Measurements from ENCODE around the gene RNASEH2C. TPM values are rescaled to one million over a fixed set of nuclear protein-coding genes. Genes with fewer than 3 reads are reported as not detected.

Gene RNASEH2C
- total RNA-seq, 2 experiments from 2014 or later: 101 to 109 TPM

- no peak overlapping the region for H3K4me3 Mint-ChIP-seq
- no peaks in the 10 kb centered on the region for H3K9me3 Mint-ChIP-seq
- DNase-seq: no peak
- no peak for TF ChIP-seq CTCF (IDR thresholded peaks at IDR 0.05)
- CTCF ChIA-PET: interaction anchor here (1.4 to 3.1 kb wide), 5 partner anchors 16 to 90 kb away, joined by 5 to 14 read pairs (median 8); partner anchors contain the start of gene KAT5
- H3K27me3 Mint-ChIP-seq: peaks cover 7% of the 10 kb centered on the region
- H3K27ac Mint-ChIP-seq: no peak overlapping the region
- intact Hi-C loops (cut with micrococcal nuclease): no loop called here
- POLR2A ChIA-PET: interaction anchor here (0.7 to 2.4 kb wide), 4 partner anchors 8 to 125 kb away, joined by 3 to 10 read pairs (median 4); partner anchors contain the start of gene KAT5
- no peaks in the 10 kb centered on the region for H3K4me1 Mint-ChIP-seq (ENCODE audit: low read depth)
- no peak for ATAC-seq
- no peaks in the 10 kb centered on the region for H3K36me3 Mint-ChIP-seq (ENCODE audit: low read depth)
These were observed 7.3 kb upstream of the RNASEH2C start for GRCh38 chr11:65727865-65728264.

- Mint-ChIP-seq H3K4me3 (no peak overlapping the region), H3K27ac (no peak overlapping the region), H3K4me1 (ENCODE audit: low read depth) (no peaks in the 10 kb centered on the region), H3K9me3 (no peaks in the 10 kb centered on the region), H3K27me3 (peaks cover 1% of the 10 kb centered on the region), H3K36me3 (ENCODE audit: low read depth) (no peaks in the 10 kb centered on the region)
- intact Hi-C loops (cut with micrococcal nuclease): no loop called here
- CTCF ChIA-PET: interaction anchor here (1.0 to 3.1 kb wide), 6 partner anchors 15 to 91 kb away, joined by 3 to 14 read pairs (median 7); partner anchors contain the start of gene KAT5
- no peak for TF ChIP-seq CTCF (IDR thresholded peaks at IDR 0.05)
- DNase-seq: no peak
- ATAC-seq: no peak
- POLR2A ChIA-PET: interaction anchor here (0.6 to 2.4 kb wide), 3 partner anchors 12 to 643 kb away, joined by 3 to 10 read pairs (median 4); partner anchors contain the start of genes CDCA5 and KAT5
These were observed 6.1 kb upstream of the RNASEH2C start for GRCh38 chr11:65726660-65727059.

GRCh38 chr11:65722261-65722660 is 1.7 kb upstream of the RNASEH2C start:
- no peak for DNase-seq
- ChIA-PET CTCF (interaction anchor here (0.6 to 5.4 kb wide), 8 partner anchors 11 to 288 kb away, joined by 3 to 36 read pairs (median 4); partner anchors contain the start of gene KAT5), POLR2A (interaction anchor here (1.0 to 4.2 kb wide), 3 partner anchors 9 to 54 kb away, joined by 3 to 22 read pairs (median 4); partner anchors contain the start of gene KAT5)
- no peak for ATAC-seq
- no peak for TF ChIP-seq CTCF (IDR thresholded peaks at IDR 0.05)
- Mint-ChIP-seq H3K4me1 (ENCODE audit: low read depth) (peaks cover 22% of the 10 kb centered on the region), H3K27ac (no peak overlapping the region), H3K9me3 (no peaks in the 10 kb centered on the region), H3K4me3 (no peak overlapping the region), H3K27me3 (no peaks in the 10 kb centered on the region), H3K36me3 (ENCODE audit: low read depth) (peaks cover 31% of the 10 kb centered on the region)
- intact Hi-C loops (cut with micrococcal nuclease): no loop called here

GRCh38 chr11:65719871-65720210 is 757 bp downstream of the RNASEH2C start:
- H3K27me3 Mint-ChIP-seq: no peaks in the 10 kb centered on the region

More at GRCh38 chr11:65719871-65720210, 757 bp downstream of the RNASEH2C start:
- ChIA-PET POLR2A (interaction anchor here (0.7 to 4.2 kb wide), 20 partner anchors 8 to 169 kb away, joined by 3 to 22 read pairs (median 3); partner anchors contain the start of genes FIBP, KAT5 and MUS81), CTCF (interaction anchor here (0.7 to 5.4 kb wide), 11 partner anchors 8 to 325 kb away, joined by 3 to 36 read pairs (median 6); partner anchors contain the start of genes KAT5, MUS81 and SNX32)
- no peak for TF ChIP-seq CTCF (IDR thresholded peaks at IDR 0.05)
- H3K4me3 Mint-ChIP-seq: peak overlapping the region; percentile 88
- H3K4me1 Mint-ChIP-seq (ENCODE audit: low read depth): peaks cover 22% of the 10 kb centered on the region
- DNase-seq (peak; percentile 53), ATAC-seq (peak; percentile 20)
- intact Hi-C loops (cut with micrococcal nuclease): no loop called here
- H3K9me3 Mint-ChIP-seq: no peaks in the 10 kb centered on the region
- peak overlapping the region; percentile 96 for H3K27ac Mint-ChIP-seq
- peaks cover 47% of the 10 kb centered on the region for H3K36me3 Mint-ChIP-seq (ENCODE audit: low read depth)
